ENCODE data around the gene KCNC2.
"Not testable (repeated sequence)": the region's sequence is repeated elsewhere in the genome, so short reads cannot be mapped to it uniquely, and the experiment has no call there.

Gene KCNC2

GRCh38 chr12:75194250-75194649, 15.4 kb downstream of the KCNC2 start:
- DNase-seq (ENCODE audit: low spot score), result no peak
- TF ChIP-seq, protein P1, sequence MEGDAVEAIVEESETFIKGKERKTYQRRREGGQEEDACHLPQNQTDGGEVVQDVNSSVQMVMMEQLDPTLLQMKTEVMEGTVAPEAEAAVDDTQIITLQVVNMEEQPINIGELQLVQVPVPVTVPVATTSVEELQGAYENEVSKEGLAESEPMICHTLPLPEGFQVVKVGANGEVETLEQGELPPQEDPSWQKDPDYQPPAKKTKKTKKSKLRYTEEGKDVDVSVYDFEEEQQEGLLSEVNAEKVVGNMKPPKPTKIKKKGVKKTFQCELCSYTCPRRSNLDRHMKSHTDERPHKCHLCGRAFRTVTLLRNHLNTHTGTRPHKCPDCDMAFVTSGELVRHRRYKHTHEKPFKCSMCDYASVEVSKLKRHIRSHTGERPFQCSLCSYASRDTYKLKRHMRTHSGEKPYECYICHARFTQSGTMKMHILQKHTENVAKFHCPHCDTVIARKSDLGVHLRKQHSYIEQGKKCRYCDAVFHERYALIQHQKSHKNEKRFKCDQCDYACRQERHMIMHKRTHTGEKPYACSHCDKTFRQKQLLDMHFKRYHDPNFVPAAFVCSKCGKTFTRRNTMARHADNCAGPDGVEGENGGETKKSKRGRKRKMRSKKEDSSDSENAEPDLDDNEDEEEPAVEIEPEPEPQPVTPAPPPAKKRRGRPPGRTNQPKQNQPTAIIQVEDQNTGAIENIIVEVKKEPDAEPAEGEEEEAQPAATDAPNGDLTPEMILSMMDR (IDR thresholded peaks at IDR 0.05), result no peak
- Histone ChIP-seq H3K4me3 (no peak overlapping the region), H3K27ac (no peak overlapping the region)

- no peak overlapping the region for H3K27ac ChIP-seq
- TF ChIP-seq, protein P1 (IDR thresholded peaks at IDR 0.05), result no peak
- DNase-seq (ENCODE audit: low spot score), result no peak
These were observed 17.4 kb downstream of the KCNC2 start for GRCh38 chr12:75192196-75192595.

DNA sequence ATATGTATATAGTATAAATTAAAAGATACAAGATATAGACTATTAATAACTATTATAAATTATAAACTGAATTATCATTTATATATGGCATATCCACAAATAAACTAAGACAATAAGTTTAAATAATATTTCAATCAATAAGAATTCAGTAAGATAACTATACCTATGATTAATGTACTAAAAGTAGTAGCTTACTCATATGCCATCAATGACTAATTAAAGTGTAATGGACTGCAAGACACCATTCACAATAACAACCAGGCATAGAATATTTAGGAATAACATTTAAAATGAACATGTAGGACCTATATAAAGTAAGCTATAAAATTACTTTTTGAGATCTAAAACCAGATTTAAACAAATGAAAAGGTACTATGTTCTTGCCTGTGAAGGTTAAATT, 18.8 kb downstream of the KCNC2 start:
- TF ChIP-seq, protein P1 (IDR thresholded peaks at IDR 0.05), result no peak
- Histone ChIP-seq H3K4me3 (no peak overlapping the region), H3K27ac (no peak overlapping the region)
- DNase-seq (ENCODE audit: low spot score), result no peak

More at GRCh38 chr12:75192196-75192595, 17.4 kb downstream of the KCNC2 start:
- H3K4me3 ChIP-seq, result no peak overlapping the region

- H3K27ac ChIP-seq; DNase-seq (ENCODE audit: low spot score); H3K4me3 ChIP-seq: not testable (repeated sequence)
These were observed 23.8 kb downstream of the KCNC2 start for GRCh38 chr12:75185881-75186280.

DNA sequence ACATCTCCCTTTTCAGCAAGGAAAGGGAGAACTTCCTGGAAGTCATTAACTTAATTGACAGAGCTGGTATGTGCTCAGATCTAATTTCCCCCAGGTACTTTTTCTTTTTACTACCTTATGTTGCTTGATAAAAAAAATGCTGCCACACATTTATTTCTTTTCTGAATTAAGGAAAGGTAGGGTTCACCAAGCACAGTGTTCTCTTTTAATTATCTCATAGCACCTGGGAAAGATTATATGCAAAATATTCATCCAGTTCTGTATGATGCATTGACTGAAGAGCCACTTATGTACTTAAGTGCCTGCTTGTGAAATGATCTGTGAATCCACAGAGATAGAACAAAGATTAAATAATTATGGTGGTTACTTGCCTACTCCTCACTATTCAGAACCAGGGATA, 25.1 kb downstream of the KCNC2 start:
- no peak overlapping the region for H3K27ac ChIP-seq
- H3K4me3 ChIP-seq, result no peak overlapping the region
- DNase-seq (ENCODE audit: low spot score), result no peak
- TF ChIP-seq, protein P1 (IDR thresholded peaks at IDR 0.05), result no peak

DNA sequence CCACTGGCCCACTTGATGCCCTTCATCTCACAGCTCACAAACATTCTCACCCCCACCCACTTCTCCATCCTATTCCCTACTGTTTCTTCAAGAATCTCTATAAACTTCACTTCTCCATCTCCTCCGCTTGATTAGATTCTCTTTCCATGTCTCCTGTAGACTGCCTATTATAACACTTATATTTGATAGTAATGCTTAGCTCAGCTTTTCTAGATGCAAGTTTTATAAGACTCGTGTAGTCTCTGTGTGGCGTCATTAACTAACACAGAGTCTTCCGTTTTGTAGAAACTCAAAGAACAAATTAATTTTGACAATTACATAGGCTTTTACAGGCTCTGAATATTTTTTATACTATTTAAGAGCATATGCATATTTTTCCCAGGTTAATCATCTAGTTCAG, 25.7 kb downstream of the KCNC2 start:
- H3K4me3 ChIP-seq, result no peak overlapping the region
- H3K27ac ChIP-seq, result no peak overlapping the region
- TF ChIP-seq, protein P1 (IDR thresholded peaks at IDR 0.05), result no peak
- DNase-seq (ENCODE audit: low spot score), result no peak

- DNase-seq (ENCODE audit: low spot score), result no peak
- Histone ChIP-seq H3K27ac (no peak overlapping the region), H3K4me3 (no peak overlapping the region)
- TF ChIP-seq, protein P1 (IDR thresholded peaks at IDR 0.05), result no peak
These were observed 31.6 kb downstream of the KCNC2 start for GRCh38 chr12:75177997-75178396.

DNA sequence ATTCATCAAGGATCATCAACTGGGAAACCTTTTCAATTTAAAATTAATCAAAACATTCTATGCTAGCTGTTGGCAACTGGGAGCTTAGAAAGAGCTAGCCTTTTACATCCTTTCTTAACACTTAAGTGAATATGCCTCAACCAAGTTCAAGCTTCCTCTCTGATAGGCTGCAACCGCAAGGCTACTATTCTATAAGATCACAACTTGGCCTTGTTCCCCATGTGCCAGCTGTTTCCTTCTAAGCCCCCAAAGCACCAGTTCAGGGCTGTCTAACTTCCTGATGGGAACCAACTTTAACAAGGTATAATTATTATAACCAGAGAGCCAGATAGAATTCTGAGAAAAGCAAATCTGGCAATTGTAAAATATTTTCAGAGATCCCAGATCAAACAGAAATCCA, 37.0 kb downstream of the KCNC2 start:
- Histone ChIP-seq H3K27ac (no peak overlapping the region), H3K4me3 (no peak overlapping the region)
- no peak for DNase-seq (ENCODE audit: low spot score)
- TF ChIP-seq, protein P1 (IDR thresholded peaks at IDR 0.05), result no peak
